ENCODE data around the gene CDH26.

DNA sequence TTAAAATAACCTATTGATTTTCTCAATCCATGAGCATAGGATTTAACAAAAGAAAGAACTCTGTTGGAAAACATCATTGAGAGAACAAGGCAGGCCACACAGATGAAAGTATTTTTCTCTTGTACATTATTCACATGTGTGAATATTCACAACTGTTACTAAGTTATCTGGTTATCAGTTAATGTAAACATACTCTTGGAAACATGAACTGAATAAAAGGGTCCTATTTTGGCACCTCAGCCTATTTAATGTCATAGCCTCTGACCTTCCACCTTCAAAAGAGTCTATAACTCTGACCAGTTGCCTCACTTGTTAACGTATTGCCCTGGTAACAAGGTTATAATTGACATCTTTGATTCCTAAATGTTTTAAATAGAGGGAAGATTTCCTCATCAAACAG, 32.9 kb upstream of the CDH26 start:
- TF ChIP-seq SRY (CRISPR knock-in tag; IDR thresholded peaks at IDR 0.05) = no peak
- TF ChIP-seq ZBTB1 (CRISPR knock-in tag; IDR thresholded peaks at IDR 0.05; ENCODE audit: borderline replicate concordance) = no peak
- TF ChIP-seq ZNF740 (CRISPR knock-in tag; IDR thresholded peaks at IDR 0.05) = no peak
- TF ChIP-seq MAFK (conservative IDR thresholded peaks at IDR 0.05 in 1 of 2, IDR thresholded peaks at IDR 0.05 in 1 of 2; ENCODE audit: low read length in 2 of 2) = no peak
- no peak for TF ChIP-seq SMC3 (IDR thresholded peaks at IDR 0.05; ENCODE audit: low read length)
- TF ChIP-seq ZC3H4 (CRISPR knock-in tag; IDR thresholded peaks at IDR 0.05; ENCODE audit: borderline replicate concordance) = no peak
- TF ChIP-seq, protein P1, sequence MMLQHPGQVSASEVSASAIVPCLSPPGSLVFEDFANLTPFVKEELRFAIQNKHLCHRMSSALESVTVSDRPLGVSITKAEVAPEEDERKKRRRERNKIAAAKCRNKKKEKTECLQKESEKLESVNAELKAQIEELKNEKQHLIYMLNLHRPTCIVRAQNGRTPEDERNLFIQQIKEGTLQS (CRISPR knock-in tag; IDR thresholded peaks at IDR 0.05) = no peak

Data from HepG2 (cell line).